AG04450 (cell line): ENCODE measurements around the gene SPAG4. TPM values are rescaled to one million over a fixed set of nuclear protein-coding genes. Genes with fewer than 3 reads are reported as not detected.

Experiments
- CTCF ChIA-PET: fragments of 300-600, 350-600 bp; formaldehyde crosslinking; extraction: SDS; loops from one replicate; lab custom pipeline; 2022; ENCODE audit warnings: antibody characterized with exemption, inconsistent platforms; lab: Charles Lee
- POLR2A ChIA-PET: fragments of 350-600 bp; formaldehyde crosslinking; extraction: SDS; loops from one replicate; lab custom pipeline; 2021; ENCODE audit warnings: antibody characterized with exemption, inconsistent platforms; lab: Yijun Ruan, JAX
- DNase-seq: peaks from one replicate; pipeline ENCODE4 v3.0.0-alpha.2; 2011; ENCODE audit warnings: low read depth, low spot score
- H3K27ac ChIP-seq: one replicate; pipeline ENCODE4 v1.5.1; 2012; ENCODE audit warnings: low read depth, low read length, control low read depth
- H3K27me3 ChIP-seq: one replicate; pipeline ENCODE4 v1.6.0; 2012; ENCODE audit warnings: low read length; ENCODE audit not compliant: control insufficient read depth, insufficient read depth
- H3K4me3 ChIP-seq: 2 replicates; pipeline ENCODE4 v1.5.1; 2011; ENCODE audit warnings: mild to moderate bottlenecking, low read depth, low read length, control low read depth
- H3K9me3 ChIP-seq: 2 replicates; pipeline ENCODE4 v1.5.1; 2012; ENCODE audit warnings: low read length; ENCODE audit not compliant: control insufficient read depth, insufficient read depth
- polyA plus RNA-seq: library from polyadenylated mRNA; depleted of rRNA; stranded (reverse); fragments of >200 nt; gene quantifications from 2 replicates; pipeline ENCODE4 v1.2.3, GENCODE V29; 2011
- TF ChIP-seq, protein P1 (sequence below): IDR thresholded peaks from 2 replicates; pipeline ENCODE4 v1.5.1; 2011; ENCODE audit warnings: low read depth, low read length, control low read depth, inconsistent platforms

SPAG4 gene
- polyA plus RNA-seq, 1 experiment = 1.8 TPM

DNA sequence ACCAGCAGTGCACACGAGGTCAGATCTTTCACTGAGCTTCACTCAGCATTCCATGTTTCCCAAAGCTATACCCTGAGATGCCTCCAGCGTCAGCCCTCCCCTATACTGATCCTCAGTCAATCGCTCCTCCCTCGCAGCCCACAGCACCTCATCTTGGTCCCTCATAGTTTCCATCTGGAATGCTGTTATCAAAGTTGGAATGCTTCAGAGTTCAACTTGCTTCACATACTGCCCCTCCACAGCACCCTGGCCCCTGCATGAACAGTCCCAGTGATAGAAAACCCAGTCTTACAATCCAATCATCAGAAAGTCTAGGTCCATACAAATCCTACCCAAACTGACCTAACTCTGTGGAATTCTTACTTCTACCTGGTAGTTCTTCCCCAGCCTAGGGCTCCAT is 20.0 kb downstream of the SPAG4 start:
- ChIA-PET POLR2A (no interaction called here), CTCF (no interaction called here)
- no peaks in the 10 kb centered on the region for H3K9me3 ChIP-seq
- no peak overlapping the region for H3K4me3 ChIP-seq
- DNase-seq = no peak
- TF ChIP-seq, protein P1, sequence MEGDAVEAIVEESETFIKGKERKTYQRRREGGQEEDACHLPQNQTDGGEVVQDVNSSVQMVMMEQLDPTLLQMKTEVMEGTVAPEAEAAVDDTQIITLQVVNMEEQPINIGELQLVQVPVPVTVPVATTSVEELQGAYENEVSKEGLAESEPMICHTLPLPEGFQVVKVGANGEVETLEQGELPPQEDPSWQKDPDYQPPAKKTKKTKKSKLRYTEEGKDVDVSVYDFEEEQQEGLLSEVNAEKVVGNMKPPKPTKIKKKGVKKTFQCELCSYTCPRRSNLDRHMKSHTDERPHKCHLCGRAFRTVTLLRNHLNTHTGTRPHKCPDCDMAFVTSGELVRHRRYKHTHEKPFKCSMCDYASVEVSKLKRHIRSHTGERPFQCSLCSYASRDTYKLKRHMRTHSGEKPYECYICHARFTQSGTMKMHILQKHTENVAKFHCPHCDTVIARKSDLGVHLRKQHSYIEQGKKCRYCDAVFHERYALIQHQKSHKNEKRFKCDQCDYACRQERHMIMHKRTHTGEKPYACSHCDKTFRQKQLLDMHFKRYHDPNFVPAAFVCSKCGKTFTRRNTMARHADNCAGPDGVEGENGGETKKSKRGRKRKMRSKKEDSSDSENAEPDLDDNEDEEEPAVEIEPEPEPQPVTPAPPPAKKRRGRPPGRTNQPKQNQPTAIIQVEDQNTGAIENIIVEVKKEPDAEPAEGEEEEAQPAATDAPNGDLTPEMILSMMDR = no peak
- H3K27me3 ChIP-seq = no peaks in the 10 kb centered on the region
- no peak overlapping the region for H3K27ac ChIP-seq

DNA sequence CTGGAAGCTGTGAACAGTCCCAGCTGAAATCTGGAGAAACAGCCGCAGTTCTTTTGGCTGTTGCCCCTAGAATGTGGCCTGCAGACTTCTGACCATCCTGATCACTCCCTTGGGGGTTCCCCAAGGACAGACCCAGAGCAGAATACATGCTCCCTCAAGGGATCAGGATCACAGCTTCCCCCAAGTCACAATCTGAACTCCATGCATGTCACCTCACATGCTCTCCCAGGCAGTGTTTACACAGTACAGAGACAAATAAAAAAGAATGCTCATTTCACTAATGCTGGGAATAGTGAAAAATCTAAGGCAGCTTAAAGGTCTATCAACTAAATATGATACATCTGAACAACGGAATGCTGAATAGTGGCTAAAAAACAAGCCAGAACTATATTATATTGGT is 20.5 kb downstream of the SPAG4 start:
- Histone ChIP-seq H3K9me3 (no peaks in the 10 kb centered on the region), H3K27me3 (no peaks in the 10 kb centered on the region), H3K27ac (no peak overlapping the region), H3K4me3 (no peak overlapping the region)
- ChIA-PET POLR2A (no interaction called here), CTCF (interaction anchor here (1.0 kb wide), 1 partner anchor 318 kb away, joined by 5 read pairs; the partner anchor contains the start of gene SCAND1)
- TF ChIP-seq, protein P1 = no peak
- no peak for DNase-seq

DNA sequence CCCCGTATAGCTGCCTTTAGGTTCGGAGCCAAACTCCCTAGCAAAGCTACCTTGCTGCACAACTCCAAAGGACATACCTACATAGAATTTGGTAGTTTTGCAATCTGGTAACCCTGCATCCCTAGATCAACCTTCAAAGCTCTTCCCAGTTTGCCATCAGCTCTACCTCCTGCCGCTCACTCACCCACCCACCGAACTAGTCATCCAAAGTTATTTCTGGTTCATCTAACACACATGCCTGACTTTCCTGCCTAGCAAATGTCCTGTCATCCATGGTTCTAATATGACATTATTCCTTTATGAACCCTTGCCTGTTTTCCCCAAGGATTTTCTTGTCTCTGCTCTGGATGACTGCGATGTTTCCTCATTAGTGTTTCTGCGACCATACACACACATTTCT is 21.6 kb downstream of the SPAG4 start:
- Histone ChIP-seq H3K27ac (no peak overlapping the region), H3K27me3 (no peaks in the 10 kb centered on the region), H3K9me3 (no peaks in the 10 kb centered on the region), H3K4me3 (no peak overlapping the region)
- ChIA-PET POLR2A (no interaction called here), CTCF (interaction anchor here (0.8 to 1.0 kb wide), 2 partner anchors 18 to 317 kb away, joined by 4 to 5 read pairs; partner anchors contain the start of gene SCAND1)
- TF ChIP-seq, protein P1 = no peak
- no peak for DNase-seq

DNA sequence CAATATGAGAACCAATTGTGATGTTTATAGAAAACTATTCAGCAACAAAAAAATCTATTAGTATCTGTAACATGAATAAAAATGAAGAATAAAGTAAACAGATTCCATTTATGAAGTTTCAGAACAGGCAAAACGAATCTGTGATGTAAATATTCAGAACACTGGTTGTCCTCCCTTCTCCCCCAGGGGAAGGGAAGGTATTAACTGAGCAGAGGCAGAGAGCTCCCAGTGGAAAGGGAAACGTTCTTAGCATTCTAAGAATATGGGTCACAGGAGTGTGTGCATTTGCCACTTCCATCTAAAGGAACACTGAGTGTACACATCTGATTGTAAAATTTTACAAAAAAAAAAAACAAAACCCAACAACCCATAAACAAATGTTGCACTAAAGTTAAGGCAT is 23.1 kb downstream of the SPAG4 start:
- ChIA-PET CTCF (interaction anchor here (0.8 kb wide), 1 partner anchor 18 kb away, joined by 3 read pairs; no protein-coding TSS in a partner anchor), POLR2A (no interaction called here)
- DNase-seq = no peak
- TF ChIP-seq, protein P1 = no peak
- H3K4me3 ChIP-seq = no peak overlapping the region
- H3K9me3 ChIP-seq = no peaks in the 10 kb centered on the region
- no peaks in the 10 kb centered on the region for H3K27me3 ChIP-seq
- no peak overlapping the region for H3K27ac ChIP-seq

DNA sequence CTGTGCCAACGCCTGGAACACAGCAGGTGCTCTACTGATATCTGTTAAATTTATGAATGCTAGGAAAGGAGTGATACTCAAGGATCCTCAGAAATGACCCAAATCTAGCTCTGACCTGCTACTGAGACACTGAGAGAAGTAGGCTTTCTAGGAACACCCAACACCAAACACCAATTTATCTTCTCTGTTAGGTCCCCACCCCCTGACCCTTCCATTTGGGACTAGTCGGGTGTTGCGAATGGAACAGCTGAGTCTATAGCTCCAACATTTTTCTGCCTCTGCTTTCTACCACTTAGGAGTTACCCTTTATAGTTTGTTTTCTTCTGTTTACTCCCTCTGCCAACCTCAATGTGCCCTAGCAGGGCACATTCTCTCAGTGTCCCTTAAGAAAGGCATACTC is 25.1 kb downstream of the SPAG4 start:
- TF ChIP-seq, protein P1 = no peak
- H3K27me3 ChIP-seq = no peaks in the 10 kb centered on the region
- DNase-seq = no peak
- H3K4me3 ChIP-seq = no peak overlapping the region
- no peaks in the 10 kb centered on the region for H3K9me3 ChIP-seq
- no peak overlapping the region for H3K27ac ChIP-seq
- ChIA-PET CTCF (no interaction called here), POLR2A (interaction anchor here (0.6 kb wide), 1 partner anchor 11 kb away, joined by 3 read pairs; no protein-coding TSS in a partner anchor)
